Left colon (tissue), 2 donors: Measurements from ENCODE around the gene NCEH1. TPM values are rescaled to one million over a fixed set of nuclear protein-coding genes. Genes with fewer than 3 reads are reported as not detected.

Experiments used
- total RNA-seq, 2 donors: library from RNA; stranded (reverse); fragmentation: NEBNext Ultra II Directional; extraction: Animal tissue kit (Norgen Biotek cat#: 25700); gene quantifications; one replicate each; pipeline ENCODE4 v1.2.1, GENCODE V29; 2021
- donor health status: DM: no; HTN: no; CAD: no.
- donor health status: DM: yes; HTN: yes; CAD: no.

Gene NCEH1
- total RNA-seq, 2 donors from 2014 or later: 43.3 to 49.0 TPM

Other genes with a start within 250 kb of the NCEH1 start
- gene TNFSF10, start 187.6 kb downstream of the NCEH1 start, total RNA-seq: 100 to 1,000 TPM in 1 of 2 donors, 10 to 100 TPM in 1; 94.2 to 136 TPM
- 10 to 100 TPM; 15.7 to 22.3 TPM for gene ECT2, start 39.7 kb upstream of the NCEH1 start, total RNA-seq